Activated CD4-positive, alpha-beta T cell treated with anti-CD3 and anti-CD28 coated beads for 48 hours (primary cell): Measurements from ENCODE around the gene MFAP3L.

Experiments
- DNase-seq: peaks from one replicate; pipeline ENCODE4 v3.0.0-alpha.2; 2020

The MFAP3L gene

GRCh38 chr4:170015285-170015684 lies 10.9 kb downstream of the MFAP3L start:
- DNase-seq: no peak

GRCh38 chr4:170014359-170015011 lies 11.7 kb downstream of the MFAP3L start:
- DNase-seq: no peak

GRCh38 chr4:170012629-170012958 lies 13.6 kb downstream of the MFAP3L start:
- DNase-seq: no peak

GRCh38 chr4:170011921-170012628 lies 14.1 kb downstream of the MFAP3L start:
- DNase-seq: no peak

- DNase-seq: no peak
These were observed 16.9 kb downstream of the MFAP3L start for GRCh38 chr4:170009291-170009690.

GRCh38 chr4:170008801-170009200 lies 17.4 kb downstream of the MFAP3L start:
- no peak for DNase-seq

GRCh38 chr4:170008371-170008770 lies 17.8 kb downstream of the MFAP3L start:
- no peak for DNase-seq

- no peak for DNase-seq
These were observed 19.1 kb downstream of the MFAP3L start for GRCh38 chr4:170007113-170007512.

GRCh38 chr4:170005472-170005871 lies 20.7 kb downstream of the MFAP3L start:
- no peak for DNase-seq

- DNase-seq: no peak
These were observed 21.4 kb downstream of the MFAP3L start for GRCh38 chr4:170004651-170005295.

GRCh38 chr4:170003071-170004070 lies 22.8 kb downstream of the MFAP3L start:
- no peak for DNase-seq

GRCh38 chr4:170001745-170002267 lies 24.4 kb downstream of the MFAP3L start:
- no peak for DNase-seq

- no peak for DNase-seq
These were observed 25.0 kb downstream of the MFAP3L start for GRCh38 chr4:170001011-170001744.

GRCh38 chr4:169999923-170000322 lies 26.3 kb downstream of the MFAP3L start:
- no peak for DNase-seq

- no peak for DNase-seq
These were observed 27.2 kb downstream of the MFAP3L start for GRCh38 chr4:169998981-169999380.

- no peak for DNase-seq
These were observed 29.6 kb downstream of the MFAP3L start for GRCh38 chr4:169996379-169997240.

- no peak for DNase-seq
These were observed 32.7 kb downstream of the MFAP3L start for GRCh38 chr4:169993531-169993930.

- no peak for DNase-seq
These were observed 37.9 kb downstream of the MFAP3L start for GRCh38 chr4:169988252-169988651.

GRCh38 chr4:169987327-169988228 lies 38.6 kb downstream of the MFAP3L start:
- DNase-seq: no peak

GRCh38 chr4:169986369-169986768 lies 39.8 kb downstream of the MFAP3L start:
- no peak for DNase-seq
